Panc1 (cell line): ENCODE measurements around the gene WNT3. TPM values are rescaled to one million over a fixed set of nuclear protein-coding genes. Genes with fewer than 3 reads are reported as not detected.
A peak's percentile ranks its signal among the peaks of the same experiment; 100 is the strongest.

Source experiments
- ATAC-seq: fragments of 200-7000 bp; cut with Tn5 transposase; 2 replicates; pipeline ENCODE4 v1.9.1; 2020; ENCODE audit warnings: mild to moderate bottlenecking, moderate library complexity
- BruUV-seq: library from RNA; stranded (reverse); fragments of 400-500 nt; replicated peaks from 2 replicates; lab custom pipeline; 2021; lab: Mats Ljungman, UMichigan
- CTCF ChIA-PET: fragments of 300-600 bp; sonication (Branson Sonifier 250); formaldehyde crosslinking; loops from one replicate; lab custom pipeline; 2022; ENCODE audit warnings: antibody characterized with exemption; lab: Charles Lee
- POLR2A ChIA-PET: fragments of 300-600 bp; sonication (Branson Sonifier 250); formaldehyde crosslinking; loops from one replicate; lab custom pipeline; 2022; ENCODE audit warnings: antibody characterized with exemption; lab: Charles Lee
- DNase-seq: peaks from one replicate; pipeline ENCODE4 v3.0.0-alpha.2; 2010; ENCODE audit warnings: low read depth, low spot score
- H3K27ac ChIP-seq: 2 replicates; pipeline ENCODE4 v1.5.1; 2011; ENCODE audit warnings: mild to moderate bottlenecking, low read length, inconsistent platforms
- H3K27me3 ChIP-seq: fragments of 200-500 bp; sonication (Bioruptor generic); 2 replicates; pipeline ENCODE4 v1.6.0; 2014; ENCODE audit warnings: low read length, inconsistent platforms; ENCODE audit not compliant: control insufficient read depth, insufficient read depth
- H3K36me3 ChIP-seq: fragments of 200-500 bp; sonication (Bioruptor generic); 2 replicates; pipeline ENCODE4 v1.5.1; 2014; ENCODE audit warnings: inconsistent platforms, mild to moderate bottlenecking, low read length, moderate library complexity; ENCODE audit not compliant: control insufficient read depth, insufficient read depth
- H3K4me1 ChIP-seq: 2 replicates; pipeline ENCODE4 v1.5.1; 2011; ENCODE audit warnings: inconsistent platforms, mild to moderate bottlenecking, low read length, moderate library complexity; ENCODE audit not compliant: control insufficient read depth, insufficient read depth
- H3K4me3 ChIP-seq, 2 experiments: 2 replicates each; pipeline ENCODE4 v1.5.1; 2011 to 2012; ENCODE audit warnings: low read depth in 2 of 2, low read length in 2 of 2, mild to moderate bottlenecking in 2 of 2, inconsistent platforms in 1 of 2, moderate library complexity in 1 of 2
- H3K9me3 ChIP-seq: fragments of 200-500 bp; sonication (Bioruptor generic); 2 replicates; pipeline ENCODE4 v1.5.1; 2014; ENCODE audit warnings: low read depth, mild to moderate bottlenecking, inconsistent platforms, low read length, moderate library complexity; ENCODE audit not compliant: control insufficient read depth, insufficient read depth
- POLR2AphosphoS5 ChIP-seq: IDR thresholded peaks from 2 replicates; pipeline ENCODE4 v1.6.1; 2012; ENCODE audit warnings: mild to moderate bottlenecking, low read depth, low read length, moderate library complexity
- SIN3A ChIP-seq: IDR thresholded peaks from 2 replicates; pipeline ENCODE4 v1.6.1; 2012; ENCODE audit warnings: low read depth, mild to moderate bottlenecking, low read length, moderate library complexity, borderline replicate concordance; ENCODE audit not compliant: insufficient read depth
- TCF7L2 ChIP-seq: IDR thresholded peaks from 2 replicates; pipeline ENCODE4 v1.6.1; 2011; ENCODE audit warnings: mild to moderate bottlenecking, low read depth, low read length, inconsistent platforms
- in situ Hi-C: cut with HindIII; loops from 2 replicates; pipeline ENCODE4 v1.10.0; 2016; ENCODE audit warnings: low sequenced_read_pairs, low pct_unique_long_range_greater_than_20kb
- intact Hi-C: fragments of 100-400 bp; cut with micrococcal nuclease; formaldehyde crosslinking; loops from one replicate; pipeline ENCODE4 v1.10.0; 2022; ENCODE audit not compliant: unreplicated experiment
- total RNA-seq: library from RNA; stranded (reverse); gene quantifications from one replicate; pipeline ENCODE4 v1.2.1, GENCODE V29; 2021; ENCODE audit not compliant: unreplicated experiment
- TF ChIP-seq, protein P1 (sequence below): fragments of 450-650 bp; IDR thresholded peaks from 2 replicates; pipeline ENCODE4 v1.5.1; 2017; ENCODE audit warnings: mild to moderate bottlenecking
- TF ChIP-seq, protein P2 (sequence below), 2 experiments: IDR thresholded peaks; 2 replicates each; pipeline ENCODE4 v1.6.1; 2011 to 2012; ENCODE audit warnings: low read depth in 2 of 2, control low read depth in 1 of 2, low read length in 1 of 2, mild to moderate bottlenecking in 1 of 2, moderate library complexity in 1 of 2; ENCODE audit not compliant: insufficient read depth in 1 of 2

WNT3 gene
- total RNA-seq, 1 experiment from 2014 or later: 3.4 TPM

DNA sequence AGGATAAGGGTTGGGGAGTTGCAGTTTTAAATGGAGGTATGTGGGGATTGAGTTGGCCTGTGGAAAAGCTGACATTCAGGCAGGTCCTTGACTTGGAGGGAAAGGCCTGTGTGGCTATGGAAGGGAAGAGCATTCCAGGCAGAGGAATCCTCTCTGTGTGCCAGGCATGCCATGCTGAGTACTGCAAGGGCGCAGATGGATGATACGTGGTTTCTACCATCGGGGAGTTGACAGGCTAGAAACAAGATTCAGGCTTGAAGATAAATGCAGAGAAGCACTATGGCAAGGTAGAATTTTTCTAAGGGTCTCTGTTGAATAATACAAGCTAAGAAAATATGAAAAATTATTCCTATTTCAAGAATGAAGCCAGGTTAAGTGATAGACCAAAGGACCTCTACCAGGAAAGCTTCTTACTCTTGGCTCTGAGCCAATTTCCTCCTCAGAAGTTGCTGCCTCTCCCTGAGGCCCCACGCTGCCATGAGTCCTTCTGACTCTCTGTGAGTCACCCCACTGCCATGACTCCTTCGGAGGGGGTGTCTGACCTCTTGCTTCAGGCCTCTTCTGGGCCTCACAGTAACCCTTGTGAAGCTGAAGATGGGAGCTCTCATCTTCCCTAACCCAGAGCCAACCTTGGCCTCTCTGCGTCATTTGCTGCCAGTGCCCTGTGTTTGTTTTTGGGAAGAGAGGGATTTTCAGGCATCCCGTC is 75.8 kb downstream of the WNT3 start:
- in situ Hi-C loops: no loop called here
- peak; percentile 71; the same call in 1 of the 2 replicates for ATAC-seq

DNA sequence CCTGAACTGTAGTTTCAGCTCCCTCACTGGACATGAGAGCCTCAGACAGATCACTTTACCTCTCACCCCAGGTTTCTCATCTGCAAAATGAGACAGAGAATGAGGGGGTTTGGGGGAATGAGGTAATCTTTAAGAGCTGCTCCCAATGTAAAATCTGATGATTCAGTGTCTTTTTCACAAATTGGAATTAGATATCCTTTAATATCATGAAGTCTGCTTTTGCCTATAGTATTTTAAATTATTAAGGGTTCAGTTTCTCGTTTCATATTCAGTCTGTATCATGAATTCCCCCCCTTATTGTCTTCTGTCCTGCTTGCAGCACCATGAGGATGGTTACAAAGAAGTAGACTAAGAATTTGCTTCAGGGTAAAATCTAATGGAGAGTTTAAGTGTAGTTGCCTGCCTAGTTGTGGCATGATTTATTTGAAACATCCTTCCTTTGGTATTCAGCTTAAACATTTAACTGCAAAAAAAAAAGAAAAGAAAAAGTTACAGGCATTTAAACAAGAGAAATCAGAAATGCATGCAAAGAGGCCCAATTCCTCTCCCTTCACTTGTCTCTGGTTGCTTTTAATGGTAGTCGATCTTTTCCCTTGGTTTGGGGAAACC is 77.3 kb downstream of the WNT3 start:
- POLR2A ChIA-PET: no interaction called here
- Histone ChIP-seq H3K9me3 (no peaks in the 10 kb centered on the region), H3K4me3 (no peak overlapping the region), H3K27ac (no peak overlapping the region), H3K27me3 (no peaks in the 10 kb centered on the region), H3K36me3 (no peaks in the 10 kb centered on the region), H3K4me1 (no peaks in the 10 kb centered on the region)
- BruUV-seq: no TSS peak
- CTCF ChIA-PET: no interaction called here
- TF ChIP-seq SIN3A (no peak), TCF7L2 (no peak), POLR2AphosphoS5 (no peak)
- TF ChIP-seq, protein P1, sequence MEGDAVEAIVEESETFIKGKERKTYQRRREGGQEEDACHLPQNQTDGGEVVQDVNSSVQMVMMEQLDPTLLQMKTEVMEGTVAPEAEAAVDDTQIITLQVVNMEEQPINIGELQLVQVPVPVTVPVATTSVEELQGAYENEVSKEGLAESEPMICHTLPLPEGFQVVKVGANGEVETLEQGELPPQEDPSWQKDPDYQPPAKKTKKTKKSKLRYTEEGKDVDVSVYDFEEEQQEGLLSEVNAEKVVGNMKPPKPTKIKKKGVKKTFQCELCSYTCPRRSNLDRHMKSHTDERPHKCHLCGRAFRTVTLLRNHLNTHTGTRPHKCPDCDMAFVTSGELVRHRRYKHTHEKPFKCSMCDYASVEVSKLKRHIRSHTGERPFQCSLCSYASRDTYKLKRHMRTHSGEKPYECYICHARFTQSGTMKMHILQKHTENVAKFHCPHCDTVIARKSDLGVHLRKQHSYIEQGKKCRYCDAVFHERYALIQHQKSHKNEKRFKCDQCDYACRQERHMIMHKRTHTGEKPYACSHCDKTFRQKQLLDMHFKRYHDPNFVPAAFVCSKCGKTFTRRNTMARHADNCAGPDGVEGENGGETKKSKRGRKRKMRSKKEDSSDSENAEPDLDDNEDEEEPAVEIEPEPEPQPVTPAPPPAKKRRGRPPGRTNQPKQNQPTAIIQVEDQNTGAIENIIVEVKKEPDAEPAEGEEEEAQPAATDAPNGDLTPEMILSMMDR: no peak
- TF ChIP-seq, protein P2, sequence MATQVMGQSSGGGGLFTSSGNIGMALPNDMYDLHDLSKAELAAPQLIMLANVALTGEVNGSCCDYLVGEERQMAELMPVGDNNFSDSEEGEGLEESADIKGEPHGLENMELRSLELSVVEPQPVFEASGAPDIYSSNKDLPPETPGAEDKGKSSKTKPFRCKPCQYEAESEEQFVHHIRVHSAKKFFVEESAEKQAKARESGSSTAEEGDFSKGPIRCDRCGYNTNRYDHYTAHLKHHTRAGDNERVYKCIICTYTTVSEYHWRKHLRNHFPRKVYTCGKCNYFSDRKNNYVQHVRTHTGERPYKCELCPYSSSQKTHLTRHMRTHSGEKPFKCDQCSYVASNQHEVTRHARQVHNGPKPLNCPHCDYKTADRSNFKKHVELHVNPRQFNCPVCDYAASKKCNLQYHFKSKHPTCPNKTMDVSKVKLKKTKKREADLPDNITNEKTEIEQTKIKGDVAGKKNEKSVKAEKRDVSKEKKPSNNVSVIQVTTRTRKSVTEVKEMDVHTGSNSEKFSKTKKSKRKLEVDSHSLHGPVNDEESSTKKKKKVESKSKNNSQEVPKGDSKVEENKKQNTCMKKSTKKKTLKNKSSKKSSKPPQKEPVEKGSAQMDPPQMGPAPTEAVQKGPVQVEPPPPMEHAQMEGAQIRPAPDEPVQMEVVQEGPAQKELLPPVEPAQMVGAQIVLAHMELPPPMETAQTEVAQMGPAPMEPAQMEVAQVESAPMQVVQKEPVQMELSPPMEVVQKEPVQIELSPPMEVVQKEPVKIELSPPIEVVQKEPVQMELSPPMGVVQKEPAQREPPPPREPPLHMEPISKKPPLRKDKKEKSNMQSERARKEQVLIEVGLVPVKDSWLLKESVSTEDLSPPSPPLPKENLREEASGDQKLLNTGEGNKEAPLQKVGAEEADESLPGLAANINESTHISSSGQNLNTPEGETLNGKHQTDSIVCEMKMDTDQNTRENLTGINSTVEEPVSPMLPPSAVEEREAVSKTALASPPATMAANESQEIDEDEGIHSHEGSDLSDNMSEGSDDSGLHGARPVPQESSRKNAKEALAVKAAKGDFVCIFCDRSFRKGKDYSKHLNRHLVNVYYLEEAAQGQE (IDR thresholded peaks at IDR 0.05; ENCODE audit: insufficient read depth in 1 of 2, low read depth in 2 of 2, low read length in 1 of 2): no peak
- in situ Hi-C loops: no loop called here
- DNase-seq (no peak), ATAC-seq (no peak)
- intact Hi-C loops: no loop called here

More for the DNA sequence above, 75.8 kb downstream of the WNT3 start:
- H3K27me3 ChIP-seq: no peaks in the 10 kb centered on the region
- no peaks in the 10 kb centered on the region for H3K4me1 ChIP-seq
- no peak overlapping the region for H3K27ac ChIP-seq
- no peak overlapping the region for H3K4me3 ChIP-seq
- intact Hi-C loops: no loop called here
- TF ChIP-seq TCF7L2: no peak
- TF ChIP-seq POLR2AphosphoS5: no peak
- TF ChIP-seq, protein P2 (IDR thresholded peaks at IDR 0.05; ENCODE audit: insufficient read depth in 1 of 2, low read depth in 2 of 2, low read length in 1 of 2): no peak
- TF ChIP-seq, protein P1: no peak
- TF ChIP-seq SIN3A: no peak
- BruUV-seq: no TSS peak
- CTCF ChIA-PET: no interaction called here
- no peaks in the 10 kb centered on the region for H3K36me3 ChIP-seq
- POLR2A ChIA-PET: no interaction called here
- no peaks in the 10 kb centered on the region for H3K9me3 ChIP-seq
- peak; percentile 18 for DNase-seq
